Thyroid gland (tissue), 4 donors: ENCODE data around the gene SETBP1.

Experiments
- POLR2A ChIP-seq, 2 donors: fragments of 450-650 bp; IDR thresholded peaks; one replicate each; pipeline ENCODE4 v1.6.1; 2017; ENCODE audit warnings: antibody characterized with exemption in 2 of 2, mild to moderate bottlenecking in 2 of 2, moderate library complexity in 1 of 2
- TF ChIP-seq, protein P1 (sequence below), 6 experiments: fragments of 200-600 bp in 3 of 6; fragments of 450-650 bp in 3 of 6; sonication (generic) in 3 of 6; IDR thresholded peaks; one replicate each; pipeline ENCODE4 v1.5.1; 2016 to 2019; ENCODE audit warnings: antibody characterized with exemption in 6 of 6, mild to moderate bottlenecking in 2 of 6, inconsistent platforms in 1 of 6, moderate library complexity in 1 of 6

DNA sequence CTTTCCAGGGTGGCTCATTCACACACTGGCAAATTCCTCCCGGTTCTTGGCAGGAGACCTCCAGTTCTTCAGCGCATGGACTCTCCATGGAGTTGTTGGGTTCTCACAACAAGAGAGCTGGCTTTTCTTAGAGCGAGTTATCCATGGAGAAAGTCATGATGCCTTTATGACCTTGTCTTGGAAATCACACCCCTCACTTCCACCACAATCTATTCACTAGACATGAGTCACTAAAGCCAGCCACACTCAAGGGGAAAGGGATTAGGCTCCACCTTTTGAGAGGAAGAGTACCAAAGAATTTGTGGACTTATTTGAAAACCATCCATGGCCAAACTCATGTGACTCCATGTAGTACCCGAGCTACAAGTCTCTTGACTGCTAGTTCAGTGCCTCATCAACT lies 160.5 kb downstream of the SETBP1 start:
- TF ChIP-seq, protein P1, sequence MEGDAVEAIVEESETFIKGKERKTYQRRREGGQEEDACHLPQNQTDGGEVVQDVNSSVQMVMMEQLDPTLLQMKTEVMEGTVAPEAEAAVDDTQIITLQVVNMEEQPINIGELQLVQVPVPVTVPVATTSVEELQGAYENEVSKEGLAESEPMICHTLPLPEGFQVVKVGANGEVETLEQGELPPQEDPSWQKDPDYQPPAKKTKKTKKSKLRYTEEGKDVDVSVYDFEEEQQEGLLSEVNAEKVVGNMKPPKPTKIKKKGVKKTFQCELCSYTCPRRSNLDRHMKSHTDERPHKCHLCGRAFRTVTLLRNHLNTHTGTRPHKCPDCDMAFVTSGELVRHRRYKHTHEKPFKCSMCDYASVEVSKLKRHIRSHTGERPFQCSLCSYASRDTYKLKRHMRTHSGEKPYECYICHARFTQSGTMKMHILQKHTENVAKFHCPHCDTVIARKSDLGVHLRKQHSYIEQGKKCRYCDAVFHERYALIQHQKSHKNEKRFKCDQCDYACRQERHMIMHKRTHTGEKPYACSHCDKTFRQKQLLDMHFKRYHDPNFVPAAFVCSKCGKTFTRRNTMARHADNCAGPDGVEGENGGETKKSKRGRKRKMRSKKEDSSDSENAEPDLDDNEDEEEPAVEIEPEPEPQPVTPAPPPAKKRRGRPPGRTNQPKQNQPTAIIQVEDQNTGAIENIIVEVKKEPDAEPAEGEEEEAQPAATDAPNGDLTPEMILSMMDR (IDR thresholded peaks at IDR 0.05) = no peak
- no peak for TF ChIP-seq POLR2A (IDR thresholded peaks at IDR 0.05)
